ENCODE results near the gene HS3ST4. TPM values are rescaled to one million over a fixed set of nuclear protein-coding genes. Genes with fewer than 3 reads are reported as not detected.

The HS3ST4 gene
- total and polyA plus RNA-seq, 2 of the 8 experiments (the other 6 are each of a cell fraction or from before 2014, with no cell fraction given), result 1.9 to 3.3 TPM

GRCh38 chr16:26158142-26158759, 466.5 kb downstream of the HS3ST4 start:
- ChIA-PET POLR2A (ENCODE audit: partially characterized antibody) (no interaction called here), CTCF (ENCODE audit: partially characterized antibody) (interaction anchor here (1.1 kb wide), 2 partner anchors 11 to 18 kb away, joined by 3 read pairs; no protein-coding TSS in a partner anchor)
- H2BK5ac ChIP-seq (ENCODE audit: low read depth, low read length), result no peak overlapping the region
- H3K23ac ChIP-seq (ENCODE audit: insufficient read length), result no peak overlapping the region
- H3K4me3 ChIP-seq (ENCODE audit: extremely low read depth in 1 of 4, insufficient read depth in 2 of 4, low read depth in 3 of 4, low read length in 4 of 4), result no peak overlapping the region
- no peak overlapping the region for H2BK20ac ChIP-seq (ENCODE audit: low read length)
- H4K91ac ChIP-seq (replicated peaks; ENCODE audit: insufficient read length, low read length), result no peak overlapping the region
- H3K27ac ChIP-seq (ENCODE audit: low read depth, low read length), result no peak overlapping the region
- no peak overlapping the region for H3K18ac ChIP-seq (ENCODE audit: extremely low read depth, low read length)
- H2AK5ac ChIP-seq (ENCODE audit: low read depth, low read length), result no peak overlapping the region
- no peaks in the 10 kb centered on the region; a peak in 1 of 7 replicates for H3K4me1 ChIP-seq (replicated peaks in 1 of 4; ENCODE audit: control insufficient read depth in 3 of 4, insufficient read depth in 4 of 4, low read length in 3 of 4)
- no peaks in the 10 kb centered on the region for H3K9me3 ChIP-seq (ENCODE audit: insufficient read depth in 2 of 2, low read depth in 1 of 2, low read length in 1 of 2)
- H3K23me2 ChIP-seq (ENCODE audit: low read depth, low read length), result no peaks in the 10 kb centered on the region
- no peak overlapping the region for H3K4ac ChIP-seq (replicated peaks; ENCODE audit: insufficient read length, low read depth, low read length)
- H3K36me3 ChIP-seq (ENCODE audit: control insufficient read depth in 2 of 4, insufficient read depth in 4 of 4, low read length in 3 of 4), result no peaks in the 10 kb centered on the region
- no peaks in the 10 kb centered on the region for H4K20me1 ChIP-seq (replicated peaks in 1 of 2; ENCODE audit: control insufficient read depth in 1 of 2, insufficient read depth in 2 of 2, low read length in 2 of 2)
- H2BK120ac ChIP-seq (replicated peaks; ENCODE audit: low read depth, low read length), result no peak overlapping the region
- H3K56ac ChIP-seq (replicated peaks; ENCODE audit: insufficient read length, low read depth, low read length), result no peak overlapping the region
- no peaks in the 10 kb centered on the region for H3K79me2 ChIP-seq (ENCODE audit: control insufficient read depth in 1 of 2, insufficient read depth in 2 of 2, low read length in 2 of 2)
- H3K79me1 ChIP-seq (ENCODE audit: low read depth, low read length), result no peaks in the 10 kb centered on the region
- 0 out of 2 replicates have a peak overlapping the region, but pooled peaks have one; percentile 29 for H2BK12ac ChIP-seq (ENCODE audit: low read depth, low read length)
- no peak overlapping the region for H3K9ac ChIP-seq (replicated peaks in 1 of 4; ENCODE audit: extremely low read depth in 1 of 4, low read depth in 3 of 4, low read length in 3 of 4)
- no peak overlapping the region for H3K4me2 ChIP-seq (ENCODE audit: insufficient read depth in 1 of 2, low read depth in 2 of 2, low read length in 2 of 2)
- H2BK15ac ChIP-seq (ENCODE audit: low read length), result no peak overlapping the region
- DNase-seq (ENCODE audit: low read depth in 1 of 2, low spot score in 2 of 2), result no peak
- H2AFZ ChIP-seq (ENCODE audit: low read length), result no peak overlapping the region
- WGBS, 2 experiments (ENCODE audit: extremely low coverage in 1 of 2, insufficient coverage in 1 of 2, insufficient read length in 1 of 2, insufficient replicate concordance in 2 of 2, low coverage in 1 of 2, low lambda C conversion rate in 2 of 2, missing lambda C conversion rate in 1 of 2), result 92% methylated on average over 5 of the region's 5 CpGs; no CpG with 5 or more reads in 1 of the 2 experiments
- H4K8ac ChIP-seq (ENCODE audit: extremely low read depth, insufficient read depth, low read length), result no peak overlapping the region
- no peak for FAIRE-seq
- H3K14ac ChIP-seq (ENCODE audit: insufficient read length), result no peak overlapping the region
- no peak overlapping the region for H4K5ac ChIP-seq (ENCODE audit: insufficient read length, low read depth, low read length)
- no peaks in the 10 kb centered on the region for H3K27me3 ChIP-seq (replicated peaks in 1 of 4; ENCODE audit: control insufficient read depth in 3 of 4, extremely low read depth in 1 of 4, insufficient read depth in 3 of 4, low read length in 3 of 4)
- TF ChIP-seq YY1 (IDR thresholded peaks at IDR 0.05; ENCODE audit: low read depth, low read length) (no peak), BACH1 (IDR thresholded peaks at IDR 0.05; ENCODE audit: low read length) (no peak), BCL11A (IDR thresholded peaks at IDR 0.05; ENCODE audit: low read depth in 2 of 2, low read length in 2 of 2) (no peak), NRF1 (IDR thresholded peaks at IDR 0.05; ENCODE audit: low read depth, low read length) (no peak), RXRA (IDR thresholded peaks at IDR 0.05; ENCODE audit: insufficient read depth, low read depth, low read length) (no peak), SP4 (IDR thresholded peaks at IDR 0.05; ENCODE audit: low read length) (no peak), CBX5 (IDR thresholded peaks at IDR 0.05; ENCODE audit: low read depth, low read length) (no peak), USF2 (IDR thresholded peaks at IDR 0.05; ENCODE audit: low read length) (no peak), RAD21 (IDR thresholded peaks at IDR 0.05 in 1 of 2, conservative IDR thresholded peaks at IDR 0.05 in 1 of 2; ENCODE audit: low read depth in 2 of 2, low read length in 2 of 2) (no peak), KDM1A (IDR thresholded peaks at IDR 0.05; ENCODE audit: borderline replicate concordance, low read length) (no peak), POU5F1 (IDR thresholded peaks at IDR 0.05; ENCODE audit: low read depth, low read length) (no peak), PHF8 (conservative IDR thresholded peaks at IDR 0.05; ENCODE audit: low read depth, low read length) (no peak), EGR1 (IDR thresholded peaks at IDR 0.05; ENCODE audit: borderline replicate concordance, low read depth, low read length) (no peak)
